HEK293T (cell line): Measurements from ENCODE around the gene UBL7.

Experiments
- CTCF ChIA-PET: fragments of 350-600 bp; formaldehyde crosslinking; extraction: SDS; loops from one replicate; lab custom pipeline; 2021; ENCODE audit warnings: antibody characterized with exemption, inconsistent platforms; lab: Yijun Ruan, JAX
- POLR2A ChIA-PET: fragments of 350-600 bp; formaldehyde crosslinking; extraction: SDS; loops from one replicate; lab custom pipeline; 2020; ENCODE audit warnings: antibody characterized with exemption, inconsistent platforms; lab: Yijun Ruan, JAX
- DNase-seq: peaks from one replicate; pipeline ENCODE4 v3.0.0; 2012; ENCODE audit warnings: mixed read lengths; ENCODE audit errors: extremely low spot score
- ARNT ChIP-seq: fragments of 450-650 bp; IDR thresholded peaks from 2 replicates; pipeline ENCODE4 v1.6.1; 2017; ENCODE audit warnings: mild to moderate bottlenecking
- BHLHE40 ChIP-seq: fragments of 450-650 bp; IDR thresholded peaks from 2 replicates; pipeline ENCODE4 v1.6.1; 2016; ENCODE audit warnings: mild to moderate bottlenecking, moderate library complexity, borderline replicate concordance
- CTBP1 ChIP-seq: fragments of 450-650 bp; IDR thresholded peaks from 2 replicates; pipeline ENCODE4 v1.6.1; 2016; ENCODE audit warnings: borderline replicate concordance
- ELF4 ChIP-seq: fragments of 450-650 bp; IDR thresholded peaks from 2 replicates; pipeline ENCODE4 v1.6.1; 2017; ENCODE audit warnings: antibody characterized with exemption
- FOXA1 ChIP-seq: fragments of 450-650 bp; IDR thresholded peaks from 2 replicates; pipeline ENCODE4 v1.6.1; 2016; ENCODE audit warnings: mild to moderate bottlenecking
- FOXK2 ChIP-seq: fragments of 450-650 bp; IDR thresholded peaks from 2 replicates; pipeline ENCODE4 v1.6.1; 2016; ENCODE audit warnings: mild to moderate bottlenecking
- FOXM1 ChIP-seq: fragments of 450-650 bp; IDR thresholded peaks from 2 replicates; pipeline ENCODE4 v1.6.1; 2017; ENCODE audit warnings: mild to moderate bottlenecking, borderline replicate concordance
- HDGF ChIP-seq: fragments of 450-650 bp; IDR thresholded peaks from 2 replicates; pipeline ENCODE4 v1.6.1; 2017; ENCODE audit warnings: antibody characterized with exemption, borderline replicate concordance
- L3MBTL2 ChIP-seq: fragments of 450-650 bp; conservative IDR thresholded peaks from 2 replicates; pipeline ENCODE4 v1.6.1; 2016; ENCODE audit warnings: mild to moderate bottlenecking
- LEF1 ChIP-seq: fragments of 450-650 bp; IDR thresholded peaks from 2 replicates; pipeline ENCODE4 v1.6.1; 2017; ENCODE audit warnings: mild to moderate bottlenecking, borderline replicate concordance
- NFRKB ChIP-seq: fragments of 450-650 bp; IDR thresholded peaks from 2 replicates; pipeline ENCODE4 v1.6.1; 2016; ENCODE audit warnings: mild to moderate bottlenecking, moderate library complexity
- SP1 ChIP-seq: fragments of 450-650 bp; IDR thresholded peaks from 2 replicates; pipeline ENCODE4 v1.6.1; 2017
- SUZ12 ChIP-seq: fragments of 450-650 bp; IDR thresholded peaks from 2 replicates; pipeline ENCODE4 v1.6.1; 2016; ENCODE audit warnings: mild to moderate bottlenecking
- TARDBP ChIP-seq: fragments of 450-650 bp; IDR thresholded peaks from 2 replicates; pipeline ENCODE4 v1.6.1; 2016
- ZNF384 ChIP-seq: fragments of 450-650 bp; IDR thresholded peaks from 2 replicates; pipeline ENCODE4 v1.6.1; 2016

The UBL7 gene

DNA sequence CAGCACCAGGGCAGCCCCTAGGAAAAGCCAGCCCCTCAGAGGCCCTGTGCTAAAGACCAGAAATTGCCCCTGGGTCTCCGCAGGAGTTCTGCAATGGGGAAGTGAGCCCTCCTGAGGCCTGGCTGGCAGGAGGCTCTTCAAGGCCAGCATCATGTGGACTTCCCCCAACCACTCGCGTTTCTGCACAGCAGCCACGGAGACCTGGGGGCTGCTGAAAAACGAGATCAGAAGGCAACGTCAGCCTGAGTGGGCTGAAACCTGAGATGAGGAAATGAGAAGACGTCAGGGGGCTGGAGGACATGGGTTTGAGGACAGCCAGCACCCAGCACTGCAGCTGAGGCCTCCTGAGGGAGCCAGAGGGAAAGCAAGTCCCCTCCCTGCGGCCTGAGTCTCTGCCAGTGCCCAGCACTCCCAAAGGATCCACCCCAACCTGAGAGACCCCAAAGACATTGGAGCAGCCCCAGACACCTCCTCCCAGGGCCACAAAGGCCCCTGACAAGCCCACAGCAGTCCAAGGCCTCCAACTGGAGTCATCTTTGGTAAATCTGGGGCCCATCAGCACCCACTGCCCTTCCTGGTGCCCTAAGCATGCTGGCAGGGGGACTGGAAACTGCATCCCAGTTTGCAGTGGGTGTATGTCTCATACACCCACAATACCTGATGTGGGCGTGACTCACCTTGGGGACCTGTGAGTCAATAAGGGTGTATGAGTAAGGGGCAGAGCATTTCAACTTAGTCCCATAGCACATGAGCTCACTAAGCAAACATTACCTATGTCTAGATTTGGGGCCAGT lies 64.3 kb downstream of the UBL7 start:
- POLR2A ChIA-PET: interaction anchor here (1.3 to 1.5 kb wide), 2 partner anchors 14 to 64 kb away, joined by 3 to 4 read pairs; partner anchors contain the start of gene UBL7
- CTCF ChIA-PET: interaction anchor here (1.1 to 1.5 kb wide), 2 partner anchors 11 to 22 kb away, joined by 3 read pairs; no protein-coding TSS in a partner anchor
- DNase-seq: no peak
- no peak for TF ChIP-seq LEF1
- TF ChIP-seq BHLHE40: no peak
- no peak for TF ChIP-seq FOXM1

DNA sequence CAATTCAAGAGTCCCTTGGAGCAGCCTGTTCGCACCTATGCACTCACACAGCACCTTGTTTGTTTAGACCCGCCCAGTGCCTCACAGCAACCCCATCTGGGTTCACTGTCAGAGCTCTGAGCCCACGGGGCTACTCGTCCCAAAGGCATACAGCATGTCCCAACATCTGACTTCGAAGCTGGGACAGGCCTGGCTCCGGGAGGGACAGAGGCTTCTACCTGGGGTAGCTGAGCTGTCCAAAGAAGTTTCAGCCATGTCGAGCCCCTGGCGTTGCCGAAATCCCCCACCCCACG lies 64.9 kb downstream of the UBL7 start:
- TF ChIP-seq CTBP1 (no peak), FOXA1 (no peak), ZNF384 (no peak), HDGF (no peak), FOXM1 (no peak), ARNT (no peak), SUZ12 (no peak), TARDBP (no peak), NFRKB (no peak), SP1 (no peak), FOXK2 (no peak), ELF4 (no peak), BHLHE40 (no peak), L3MBTL2 (no peak)
- CTCF ChIA-PET: interaction anchor here (0.6 to 1.5 kb wide), 2 partner anchors 21 to 41 kb away, joined by 3 read pairs; no protein-coding TSS in a partner anchor
- POLR2A ChIA-PET: interaction anchor here (1.5 kb wide), 1 partner anchor 65 kb away, joined by 4 read pairs; the partner anchor contains the start of gene UBL7
- DNase-seq: no peak
